ENCODE results near the gene SRGAP2.
A peak's percentile ranks its signal among the peaks of the same experiment; 100 is the strongest.
"Not testable (repeated sequence)": the region's sequence is repeated elsewhere in the genome, so short reads cannot be mapped to it uniquely, and the experiment has no call there.

Gene SRGAP2

GRCh38 chr1:206204159-206204511 lies 794 bp downstream of the SRGAP2 start:
- Histone ChIP-seq H3K27ac (peak overlapping the region in 1 of 2 donors; percentile 84), H3K4me3 (peak overlapping the region; percentile 66)
- not testable (repeated sequence) for DNase-seq (ENCODE audit: low spot score)

- peak overlapping the region; percentile 76 for H3K4me3 ChIP-seq
- peak; percentile 64 for DNase-seq (ENCODE audit: low spot score)
- peak overlapping the region in 1 of 2 donors; percentile 89 for H3K27ac ChIP-seq
Observed at GRCh38 chr1:206204871-206205270, 1.5 kb downstream of the SRGAP2 start.

GRCh38 chr1:206205569-206205968 lies 2.2 kb downstream of the SRGAP2 start:
- H3K27ac ChIP-seq = peak overlapping the region in 1 of 2 donors; percentile 56
- DNase-seq (ENCODE audit: low spot score) = not testable (repeated sequence)
- peak overlapping the region; percentile 60 for H3K4me3 ChIP-seq

- not testable (repeated sequence) for DNase-seq (ENCODE audit: low spot score); H3K4me3 ChIP-seq; H3K27ac ChIP-seq
Observed at GRCh38 chr1:206210802-206211201, 7.5 kb downstream of the SRGAP2 start.

GRCh38 chr1:206215600-206216392 lies 12.5 kb downstream of the SRGAP2 start:
- not testable (repeated sequence) for H3K27ac ChIP-seq; H3K4me3 ChIP-seq; DNase-seq (ENCODE audit: low spot score)

GRCh38 chr1:206218285-206218684 lies 14.9 kb downstream of the SRGAP2 start:
- H3K27ac ChIP-seq; DNase-seq (ENCODE audit: low spot score); H3K4me3 ChIP-seq: not testable (repeated sequence)

- not testable (repeated sequence) for H3K4me3 ChIP-seq; H3K27ac ChIP-seq; DNase-seq (ENCODE audit: low spot score)
Observed at GRCh38 chr1:206218765-206219164, 15.4 kb downstream of the SRGAP2 start.

- peak overlapping the region; percentile 56 for H3K4me3 ChIP-seq
- H3K27ac ChIP-seq = peak overlapping the region in 1 of 2 donors; percentile 82
- DNase-seq (ENCODE audit: low spot score) = not testable (repeated sequence)
Observed at GRCh38 chr1:206219514-206220331, 16.4 kb downstream of the SRGAP2 start.

GRCh38 chr1:206220332-206221000 lies 17.1 kb downstream of the SRGAP2 start:
- not testable (repeated sequence) for DNase-seq (ENCODE audit: low spot score)
- peak overlapping the region in 1 of 2 donors; percentile 82 for H3K27ac ChIP-seq

GRCh38 chr1:206221585-206221984 lies 18.2 kb downstream of the SRGAP2 start:
- H3K27ac ChIP-seq; DNase-seq (ENCODE audit: low spot score); H3K4me3 ChIP-seq: not testable (repeated sequence)

More at GRCh38 chr1:206220332-206221000, 17.1 kb downstream of the SRGAP2 start:
- H3K4me3 ChIP-seq = peak overlapping the region; percentile 56

GRCh38 chr1:206224190-206224776 lies 20.9 kb downstream of the SRGAP2 start:
- H3K4me3 ChIP-seq; H3K27ac ChIP-seq; DNase-seq (ENCODE audit: low spot score): not testable (repeated sequence)

- not testable (repeated sequence) for DNase-seq (ENCODE audit: low spot score); H3K27ac ChIP-seq; H3K4me3 ChIP-seq
Observed at GRCh38 chr1:206225386-206225785, 22.0 kb downstream of the SRGAP2 start.

- H3K27ac ChIP-seq; H3K4me3 ChIP-seq; DNase-seq (ENCODE audit: low spot score): not testable (repeated sequence)
Observed at GRCh38 chr1:206226886-206227285, 23.5 kb downstream of the SRGAP2 start.

- not testable (repeated sequence) for H3K4me3 ChIP-seq; DNase-seq (ENCODE audit: low spot score); H3K27ac ChIP-seq
Observed at GRCh38 chr1:206229286-206229685, 25.9 kb downstream of the SRGAP2 start.

GRCh38 chr1:206231989-206232388 lies 28.6 kb downstream of the SRGAP2 start:
- H3K27ac ChIP-seq; DNase-seq (ENCODE audit: low spot score); H3K4me3 ChIP-seq: not testable (repeated sequence)

GRCh38 chr1:206232970-206233645 lies 29.8 kb downstream of the SRGAP2 start:
- not testable (repeated sequence) for H3K4me3 ChIP-seq; H3K27ac ChIP-seq; DNase-seq (ENCODE audit: low spot score)

- DNase-seq (ENCODE audit: low spot score); H3K27ac ChIP-seq; H3K4me3 ChIP-seq: not testable (repeated sequence)
Observed at GRCh38 chr1:206234189-206234916, 31.0 kb downstream of the SRGAP2 start.

GRCh38 chr1:206235190-206235589 lies 31.8 kb downstream of the SRGAP2 start:
- not testable (repeated sequence) for DNase-seq (ENCODE audit: low spot score); H3K27ac ChIP-seq; H3K4me3 ChIP-seq
